GM08714 (cell line): ENCODE results near the gene MPPED1.

Source experiments
- H3K4me3 ChIP-seq: fragments of 200-500 bp; sonication (Bioruptor generic); 2 replicates; pipeline ENCODE4 v1.5.1; 2014; ENCODE audit warnings: mild to moderate bottlenecking, low read length, inconsistent platforms
- ZNF274 ChIP-seq: IDR thresholded peaks from 2 replicates; pipeline ENCODE4 v1.6.1; 2012; ENCODE audit warnings: mild to moderate bottlenecking, low read depth, low read length

MPPED1 gene

GRCh38 chr22:43436868-43437267 is 25.1 kb downstream of the MPPED1 start:
- no peak for TF ChIP-seq ZNF274

GRCh38 chr22:43437871-43438475 is 26.2 kb downstream of the MPPED1 start:
- no peak overlapping the region for H3K4me3 ChIP-seq
- no peak for TF ChIP-seq ZNF274

More at GRCh38 chr22:43436868-43437267, 25.1 kb downstream of the MPPED1 start:
- H3K4me3 ChIP-seq: no peak overlapping the region

- H3K4me3 ChIP-seq: no peak overlapping the region
- no peak for TF ChIP-seq ZNF274
Observed at GRCh38 chr22:43438666-43439347, 27.0 kb downstream of the MPPED1 start.

GRCh38 chr22:43439368-43440103 is 27.7 kb downstream of the MPPED1 start:
- H3K4me3 ChIP-seq: no peak overlapping the region
- no peak for TF ChIP-seq ZNF274

GRCh38 chr22:43440104-43440387 is 28.2 kb downstream of the MPPED1 start:
- no peak overlapping the region for H3K4me3 ChIP-seq
- no peak for TF ChIP-seq ZNF274

GRCh38 chr22:43440556-43440955 is 28.7 kb downstream of the MPPED1 start:
- no peak for TF ChIP-seq ZNF274
- H3K4me3 ChIP-seq: no peak overlapping the region

GRCh38 chr22:43441216-43441615 is 29.4 kb downstream of the MPPED1 start:
- no peak for TF ChIP-seq ZNF274
- H3K4me3 ChIP-seq: no peak overlapping the region

GRCh38 chr22:43441751-43442150 is 29.9 kb downstream of the MPPED1 start:
- no peak for TF ChIP-seq ZNF274
- no peak overlapping the region for H3K4me3 ChIP-seq

- TF ChIP-seq ZNF274: no peak
- H3K4me3 ChIP-seq: no peak overlapping the region
Observed at GRCh38 chr22:43442386-43443151, 30.8 kb downstream of the MPPED1 start.

GRCh38 chr22:43443152-43443471 is 31.3 kb downstream of the MPPED1 start:
- TF ChIP-seq ZNF274: no peak
- H3K4me3 ChIP-seq: no peak overlapping the region

- H3K4me3 ChIP-seq: no peak overlapping the region
- TF ChIP-seq ZNF274: no peak
Observed at GRCh38 chr22:43446037-43446803, 34.4 kb downstream of the MPPED1 start.

- H3K4me3 ChIP-seq: no peak overlapping the region
- TF ChIP-seq ZNF274: no peak
Observed at GRCh38 chr22:43446916-43447315, 35.1 kb downstream of the MPPED1 start.

- H3K4me3 ChIP-seq: no peak overlapping the region
- TF ChIP-seq ZNF274: no peak
Observed at GRCh38 chr22:43447380-43447779, 35.6 kb downstream of the MPPED1 start.

GRCh38 chr22:43448048-43448447 is 36.2 kb downstream of the MPPED1 start:
- TF ChIP-seq ZNF274: no peak
- no peak overlapping the region for H3K4me3 ChIP-seq

GRCh38 chr22:43449205-43449830 is 37.5 kb downstream of the MPPED1 start:
- TF ChIP-seq ZNF274: no peak
- H3K4me3 ChIP-seq: no peak overlapping the region
